Stimulated activated memory B cell treated with anti-CD40 and anti-IgM and Interleukin-4, amounts not matched to agents 10 μg/mL and 1 μg/mL and 100 μg/mL, for 72 hours (primary cell): ENCODE data around the gene GREM1.

Source experiments
- ATAC-seq: fragments of 150-1000 bp; cut with Tn5 transposase; 2 replicates; pipeline ENCODE4 v1.10.0; 2021
- H3K27ac Mint-ChIP-seq: one replicate; pipeline ENCODE4 v1.8.0; 2022; ENCODE audit warnings: mild to moderate bottlenecking, mixed read lengths
- H3K27me3 Mint-ChIP-seq: one replicate; pipeline ENCODE4 v1.8.0; 2022; ENCODE audit warnings: mixed read lengths
- H3K36me3 Mint-ChIP-seq: one replicate; pipeline ENCODE4 v1.8.0; 2022; ENCODE audit warnings: mixed read lengths
- H3K4me1 Mint-ChIP-seq: one replicate; pipeline ENCODE4 v1.8.0; 2022; ENCODE audit warnings: mixed read lengths
- H3K4me3 Mint-ChIP-seq: one replicate; pipeline ENCODE4 v1.8.0; 2022; ENCODE audit warnings: mild to moderate bottlenecking, moderate library complexity, mixed read lengths
- H3K9me3 Mint-ChIP-seq: one replicate; pipeline ENCODE4 v1.8.0; 2022; ENCODE audit warnings: mixed read lengths

The GREM1 gene

GRCh38 chr15:32735989-32736700 is 18.3 kb downstream of the GREM1 start:
- Mint-ChIP-seq H3K9me3 (peaks cover 12% of the 10 kb centered on the region), H3K27me3 (peaks cover 34% of the 10 kb centered on the region), H3K36me3 (peaks cover 5% of the 10 kb centered on the region), H3K4me3 (no peak overlapping the region), H3K4me1 (peaks cover 2% of the 10 kb centered on the region), H3K27ac (no peak overlapping the region)
- no peak for ATAC-seq

GRCh38 chr15:32736701-32737061 is 18.9 kb downstream of the GREM1 start:
- ATAC-seq: no peak

GRCh38 chr15:32737304-32737703 is 19.5 kb downstream of the GREM1 start:
- Mint-ChIP-seq H3K27ac (no peak overlapping the region), H3K27me3 (peaks cover 34% of the 10 kb centered on the region), H3K4me3 (no peak overlapping the region), H3K9me3 (peaks cover 12% of the 10 kb centered on the region), H3K36me3 (peaks cover 5% of the 10 kb centered on the region), H3K4me1 (no peaks in the 10 kb centered on the region)
- no peak for ATAC-seq

More at GRCh38 chr15:32736701-32737061, 18.9 kb downstream of the GREM1 start:
- Mint-ChIP-seq H3K4me3 (no peak overlapping the region), H3K4me1 (no peaks in the 10 kb centered on the region), H3K9me3 (peaks cover 12% of the 10 kb centered on the region), H3K36me3 (peaks cover 5% of the 10 kb centered on the region), H3K27ac (no peak overlapping the region), H3K27me3 (peaks cover 32% of the 10 kb centered on the region)

GRCh38 chr15:32738666-32739065 is 20.9 kb downstream of the GREM1 start:
- H3K27me3 Mint-ChIP-seq: peaks cover 44% of the 10 kb centered on the region

GRCh38 chr15:32739522-32740063 is 21.8 kb downstream of the GREM1 start:
- Mint-ChIP-seq H3K27me3 (peaks cover 38% of the 10 kb centered on the region), H3K9me3 (peaks cover 15% of the 10 kb centered on the region), H3K36me3 (peaks cover 5% of the 10 kb centered on the region), H3K4me1 (no peaks in the 10 kb centered on the region), H3K27ac (no peak overlapping the region), H3K4me3 (no peak overlapping the region)
- ATAC-seq: no peak

More at GRCh38 chr15:32738666-32739065, 20.9 kb downstream of the GREM1 start:
- no peak overlapping the region for H3K4me3 Mint-ChIP-seq
- H3K4me1 Mint-ChIP-seq: no peaks in the 10 kb centered on the region
- peaks cover 15% of the 10 kb centered on the region for H3K9me3 Mint-ChIP-seq
- no peak for ATAC-seq
- H3K27ac Mint-ChIP-seq: no peak overlapping the region
- H3K36me3 Mint-ChIP-seq: peaks cover 5% of the 10 kb centered on the region

- Mint-ChIP-seq H3K9me3 (peaks cover 15% of the 10 kb centered on the region), H3K27me3 (peaks cover 27% of the 10 kb centered on the region), H3K4me1 (no peaks in the 10 kb centered on the region)
These were observed 25.8 kb downstream of the GREM1 start for GRCh38 chr15:32743411-32744140.

GRCh38 chr15:32746116-32746857 is 28.5 kb downstream of the GREM1 start:
- Mint-ChIP-seq H3K4me3 (no peak overlapping the region), H3K4me1 (no peaks in the 10 kb centered on the region), H3K9me3 (peaks cover 3% of the 10 kb centered on the region), H3K27ac (no peak overlapping the region), H3K36me3 (no peaks in the 10 kb centered on the region), H3K27me3 (peaks cover 24% of the 10 kb centered on the region)
- no peak for ATAC-seq

More at GRCh38 chr15:32743411-32744140, 25.8 kb downstream of the GREM1 start:
- no peak overlapping the region for H3K4me3 Mint-ChIP-seq
- H3K36me3 Mint-ChIP-seq: peaks cover 5% of the 10 kb centered on the region
- ATAC-seq: no peak
- no peak overlapping the region for H3K27ac Mint-ChIP-seq

GRCh38 chr15:32747921-32748342 is 30.1 kb downstream of the GREM1 start:
- no peak overlapping the region for H3K27ac Mint-ChIP-seq
- no peak for ATAC-seq

GRCh38 chr15:32750979-32751378 is 33.2 kb downstream of the GREM1 start:
- H3K9me3 Mint-ChIP-seq: no peaks in the 10 kb centered on the region
- no peaks in the 10 kb centered on the region for H3K36me3 Mint-ChIP-seq
- no peaks in the 10 kb centered on the region for H3K4me1 Mint-ChIP-seq
- ATAC-seq: no peak
- no peak overlapping the region for H3K4me3 Mint-ChIP-seq
- H3K27me3 Mint-ChIP-seq: peaks cover 39% of the 10 kb centered on the region
- H3K27ac Mint-ChIP-seq: no peak overlapping the region

More at GRCh38 chr15:32747921-32748342, 30.1 kb downstream of the GREM1 start:
- Mint-ChIP-seq H3K36me3 (no peaks in the 10 kb centered on the region), H3K27me3 (peaks cover 29% of the 10 kb centered on the region), H3K9me3 (no peaks in the 10 kb centered on the region), H3K4me3 (no peak overlapping the region), H3K4me1 (no peaks in the 10 kb centered on the region)

GRCh38 chr15:32757426-32757825 is 39.6 kb downstream of the GREM1 start:
- Mint-ChIP-seq H3K27ac (no peak overlapping the region), H3K27me3 (peaks cover 72% of the 10 kb centered on the region), H3K36me3 (no peaks in the 10 kb centered on the region), H3K4me1 (no peaks in the 10 kb centered on the region), H3K9me3 (peaks cover 10% of the 10 kb centered on the region), H3K4me3 (no peak overlapping the region)
- no peak for ATAC-seq

GRCh38 chr15:32763295-32763694 is 45.5 kb downstream of the GREM1 start:
- Mint-ChIP-seq H3K27ac (no peak overlapping the region), H3K4me1 (no peaks in the 10 kb centered on the region), H3K4me3 (no peak overlapping the region), H3K27me3 (peaks cover 47% of the 10 kb centered on the region), H3K36me3 (no peaks in the 10 kb centered on the region), H3K9me3 (no peaks in the 10 kb centered on the region)
- ATAC-seq: no peak

GRCh38 chr15:32765236-32765635 is 47.4 kb downstream of the GREM1 start:
- no peak overlapping the region for H3K27ac Mint-ChIP-seq
- H3K4me1 Mint-ChIP-seq: no peaks in the 10 kb centered on the region
- peaks cover 38% of the 10 kb centered on the region for H3K27me3 Mint-ChIP-seq
- no peak for ATAC-seq
- no peak overlapping the region for H3K4me3 Mint-ChIP-seq
- no peaks in the 10 kb centered on the region for H3K36me3 Mint-ChIP-seq
- H3K9me3 Mint-ChIP-seq: no peaks in the 10 kb centered on the region

- Mint-ChIP-seq H3K27me3 (peaks cover 30% of the 10 kb centered on the region), H3K27ac (no peak overlapping the region), H3K4me1 (no peaks in the 10 kb centered on the region), H3K4me3 (no peak overlapping the region), H3K9me3 (no peaks in the 10 kb centered on the region), H3K36me3 (no peaks in the 10 kb centered on the region)
- no peak for ATAC-seq
These were observed 48.3 kb downstream of the GREM1 start for GRCh38 chr15:32766101-32766500.

GRCh38 chr15:32767236-32767635 is 49.4 kb downstream of the GREM1 start:
- Mint-ChIP-seq H3K4me3 (no peak overlapping the region), H3K9me3 (no peaks in the 10 kb centered on the region), H3K27ac (no peak overlapping the region), H3K36me3 (no peaks in the 10 kb centered on the region), H3K27me3 (peaks cover 18% of the 10 kb centered on the region), H3K4me1 (no peaks in the 10 kb centered on the region)
- no peak for ATAC-seq

GRCh38 chr15:32774022-32774421 is 56.2 kb downstream of the GREM1 start:
- Mint-ChIP-seq H3K27ac (no peak overlapping the region), H3K4me3 (no peak overlapping the region), H3K9me3 (peaks cover 3% of the 10 kb centered on the region)

More at GRCh38 chr15:32774022-32774421, 56.2 kb downstream of the GREM1 start:
- H3K36me3 Mint-ChIP-seq: no peaks in the 10 kb centered on the region
- ATAC-seq: no peak
- H3K27me3 Mint-ChIP-seq: peaks cover 16% of the 10 kb centered on the region
- no peaks in the 10 kb centered on the region for H3K4me1 Mint-ChIP-seq
